Upper lobe of left lung (tissue), 4 donors: ENCODE measurements around the gene C3orf70.

ENCODE experiments used
- EP300 ChIP-seq, 4 donors: sonication (generic); formaldehyde crosslinking; IDR thresholded peaks; one replicate each; pipeline ENCODE4 v1.5.1; 2017; ENCODE audit warnings: antibody characterized with exemption in 4 of 4, control low read depth in 2 of 4
- TF ChIP-seq, protein P1 (sequence below), 6 experiments: fragments of 450-650 bp in 4 of 6; fragments of 200-600 bp in 2 of 6; sonication (generic) in 2 of 6; IDR thresholded peaks; one replicate each; pipeline ENCODE4 v1.5.1; 2016 to 2019; ENCODE audit warnings: antibody characterized with exemption in 6 of 6

DNA sequence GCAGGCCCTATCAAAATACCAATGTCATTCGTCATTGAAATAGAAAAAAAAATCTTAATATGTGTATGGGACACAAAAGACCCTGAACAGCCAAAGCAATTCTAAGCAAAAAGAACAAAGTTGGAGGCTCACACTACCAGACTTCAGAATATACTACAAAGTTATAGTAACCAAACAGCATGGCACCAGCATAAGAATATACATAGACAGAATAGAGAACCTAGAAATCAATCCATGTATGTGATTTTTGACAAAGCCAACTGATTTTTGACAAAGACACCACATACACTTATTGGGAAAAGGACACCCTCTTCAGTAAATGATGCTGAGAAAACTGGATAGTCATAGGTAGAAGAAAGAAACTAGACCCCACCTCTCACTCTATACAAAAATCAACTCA is 95.0 kb downstream of the C3orf70 start:
- no peak for TF ChIP-seq EP300 (IDR thresholded peaks at IDR 0.05)
- TF ChIP-seq, protein P1, sequence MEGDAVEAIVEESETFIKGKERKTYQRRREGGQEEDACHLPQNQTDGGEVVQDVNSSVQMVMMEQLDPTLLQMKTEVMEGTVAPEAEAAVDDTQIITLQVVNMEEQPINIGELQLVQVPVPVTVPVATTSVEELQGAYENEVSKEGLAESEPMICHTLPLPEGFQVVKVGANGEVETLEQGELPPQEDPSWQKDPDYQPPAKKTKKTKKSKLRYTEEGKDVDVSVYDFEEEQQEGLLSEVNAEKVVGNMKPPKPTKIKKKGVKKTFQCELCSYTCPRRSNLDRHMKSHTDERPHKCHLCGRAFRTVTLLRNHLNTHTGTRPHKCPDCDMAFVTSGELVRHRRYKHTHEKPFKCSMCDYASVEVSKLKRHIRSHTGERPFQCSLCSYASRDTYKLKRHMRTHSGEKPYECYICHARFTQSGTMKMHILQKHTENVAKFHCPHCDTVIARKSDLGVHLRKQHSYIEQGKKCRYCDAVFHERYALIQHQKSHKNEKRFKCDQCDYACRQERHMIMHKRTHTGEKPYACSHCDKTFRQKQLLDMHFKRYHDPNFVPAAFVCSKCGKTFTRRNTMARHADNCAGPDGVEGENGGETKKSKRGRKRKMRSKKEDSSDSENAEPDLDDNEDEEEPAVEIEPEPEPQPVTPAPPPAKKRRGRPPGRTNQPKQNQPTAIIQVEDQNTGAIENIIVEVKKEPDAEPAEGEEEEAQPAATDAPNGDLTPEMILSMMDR (IDR thresholded peaks at IDR 0.05), result no peak
